ENCODE data around the gene TUT7.

TUT7 gene

GRCh38 chr9:86259557-86259956 lies 94.7 kb downstream of the TUT7 start, which contains the start of gene C9orf153:
Gene C9orf153 (minus strand): TSS chr9:86259657. CDS start chr9:86229603, 30,054 bp downstream.
- no peak for DNase-seq
- no peak within 1 kb of the TSS for H3K4me3 ChIP-seq (ENCODE audit: low read depth, low read length)
- H3K9me3 ChIP-seq (ENCODE audit: severe bottlenecking) = no peaks in the 10 kb centered on the region
- H3K27ac ChIP-seq = no peak within 1 kb of the TSS
- TF ChIP-seq CTCF (IDR thresholded peaks at IDR 0.05; ENCODE audit: low read depth, low read length) = no peak
- no peaks in the 10 kb centered on the region for H3K27me3 ChIP-seq (ENCODE audit: insufficient read depth, low read depth, severe bottlenecking)
- peaks cover 6% of the 10 kb centered on the region for H3K36me3 ChIP-seq

GRCh38 chr9:86257391-86257790 lies 96.8 kb downstream of the TUT7 start:
- no peak for TF ChIP-seq CTCF (IDR thresholded peaks at IDR 0.05; ENCODE audit: low read depth, low read length)
- H3K9me3 ChIP-seq (ENCODE audit: severe bottlenecking) = peaks cover 4% of the 10 kb centered on the region
- H3K27ac ChIP-seq = no peak overlapping the region
- no peaks in the 10 kb centered on the region for H3K27me3 ChIP-seq (ENCODE audit: insufficient read depth, low read depth, severe bottlenecking)
- H3K36me3 ChIP-seq = no peaks in the 10 kb centered on the region
- no peak overlapping the region for H3K4me3 ChIP-seq (ENCODE audit: low read depth, low read length)
- DNase-seq = no peak

GRCh38 chr9:86256653-86257052 lies 97.6 kb downstream of the TUT7 start:
- TF ChIP-seq CTCF (IDR thresholded peaks at IDR 0.05; ENCODE audit: low read depth, low read length) = no peak
- Histone ChIP-seq H3K27me3 (ENCODE audit: insufficient read depth, low read depth, severe bottlenecking) (no peaks in the 10 kb centered on the region), H3K36me3 (no peaks in the 10 kb centered on the region), H3K9me3 (ENCODE audit: severe bottlenecking) (peaks cover 4% of the 10 kb centered on the region), H3K4me3 (ENCODE audit: low read depth, low read length) (no peak overlapping the region), H3K27ac (no peak overlapping the region)
- DNase-seq = no peak

GRCh38 chr9:86253577-86253976 lies 100.6 kb downstream of the TUT7 start:
- no peak for TF ChIP-seq CTCF (IDR thresholded peaks at IDR 0.05; ENCODE audit: low read depth, low read length)
- peaks cover 4% of the 10 kb centered on the region for H3K9me3 ChIP-seq (ENCODE audit: severe bottlenecking)
- H3K36me3 ChIP-seq = no peaks in the 10 kb centered on the region
- H3K27me3 ChIP-seq (ENCODE audit: insufficient read depth, low read depth, severe bottlenecking) = no peaks in the 10 kb centered on the region
- H3K4me3 ChIP-seq (ENCODE audit: low read depth, low read length) = no peak overlapping the region
- no peak for DNase-seq
- no peak overlapping the region for H3K27ac ChIP-seq

GRCh38 chr9:86252870-86253269 lies 101.3 kb downstream of the TUT7 start:
- H3K9me3 ChIP-seq (ENCODE audit: severe bottlenecking) = peaks cover 4% of the 10 kb centered on the region
- no peak for DNase-seq
- no peak overlapping the region for H3K4me3 ChIP-seq (ENCODE audit: low read depth, low read length)
- H3K27ac ChIP-seq = no peak overlapping the region
- TF ChIP-seq CTCF (IDR thresholded peaks at IDR 0.05; ENCODE audit: low read depth, low read length) = no peak
- H3K27me3 ChIP-seq (ENCODE audit: insufficient read depth, low read depth, severe bottlenecking) = no peaks in the 10 kb centered on the region
- H3K36me3 ChIP-seq = no peaks in the 10 kb centered on the region

- TF ChIP-seq CTCF (IDR thresholded peaks at IDR 0.05; ENCODE audit: low read depth, low read length) = no peak
- Histone ChIP-seq H3K36me3 (no peaks in the 10 kb centered on the region), H3K9me3 (ENCODE audit: severe bottlenecking) (peaks cover 4% of the 10 kb centered on the region), H3K4me3 (ENCODE audit: low read depth, low read length) (no peak overlapping the region), H3K27ac (no peak overlapping the region), H3K27me3 (ENCODE audit: insufficient read depth, low read depth, severe bottlenecking) (no peaks in the 10 kb centered on the region)
- DNase-seq = no peak
Observed at GRCh38 chr9:86250123-86250522, 104.1 kb downstream of the TUT7 start.
